Measurements from ENCODE around the gene SRL. TPM values are rescaled to one million over a fixed set of nuclear protein-coding genes. Genes with fewer than 3 reads are reported as not detected.
"Not testable (repeated sequence)": the region's sequence is repeated elsewhere in the genome, so short reads cannot be mapped to it uniquely, and the experiment has no call there.

SRL gene
- polyA plus RNA-seq, 1 of the 3 experiments (the other 2 are of a cell fraction) = not detected

DNA sequence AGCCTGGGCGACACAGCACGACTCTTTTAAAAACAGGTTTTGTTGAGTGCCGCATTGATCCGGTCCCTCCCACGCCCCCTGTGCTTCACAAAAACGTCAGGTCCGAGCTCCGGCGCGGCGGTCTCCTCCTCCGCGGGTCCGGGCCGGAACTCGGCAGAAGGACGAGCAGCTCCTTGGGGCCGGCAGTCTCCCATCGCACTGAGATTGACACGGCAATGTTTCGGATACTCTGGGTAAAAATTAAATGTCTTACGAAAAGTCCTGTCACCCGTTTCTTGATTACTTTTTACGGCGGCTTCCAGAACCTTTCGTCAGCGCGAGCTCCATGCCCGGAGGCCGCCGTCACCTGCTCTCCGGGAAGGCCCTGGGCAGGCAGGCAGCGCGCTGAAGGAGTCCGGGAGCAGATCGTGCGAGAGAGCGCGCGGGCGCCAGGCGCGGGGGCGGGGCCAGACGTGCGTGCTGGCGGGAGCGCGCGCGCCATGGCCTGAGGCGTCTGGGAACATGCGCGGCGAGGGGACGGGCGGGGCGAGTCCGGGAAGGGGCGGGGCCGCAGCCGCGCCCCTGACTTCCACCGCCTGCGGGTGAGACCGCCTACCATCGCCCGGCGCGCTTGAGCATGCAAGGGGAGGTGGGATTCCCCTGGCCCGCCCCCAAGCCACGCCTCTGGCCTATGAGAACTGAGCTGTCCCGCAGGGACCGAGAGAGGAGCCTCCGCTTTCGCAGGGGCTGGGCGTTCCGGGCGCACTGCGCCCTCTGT is 11.7 kb upstream of the SRL start (continued):
- TF ChIP-seq, protein P1, sequence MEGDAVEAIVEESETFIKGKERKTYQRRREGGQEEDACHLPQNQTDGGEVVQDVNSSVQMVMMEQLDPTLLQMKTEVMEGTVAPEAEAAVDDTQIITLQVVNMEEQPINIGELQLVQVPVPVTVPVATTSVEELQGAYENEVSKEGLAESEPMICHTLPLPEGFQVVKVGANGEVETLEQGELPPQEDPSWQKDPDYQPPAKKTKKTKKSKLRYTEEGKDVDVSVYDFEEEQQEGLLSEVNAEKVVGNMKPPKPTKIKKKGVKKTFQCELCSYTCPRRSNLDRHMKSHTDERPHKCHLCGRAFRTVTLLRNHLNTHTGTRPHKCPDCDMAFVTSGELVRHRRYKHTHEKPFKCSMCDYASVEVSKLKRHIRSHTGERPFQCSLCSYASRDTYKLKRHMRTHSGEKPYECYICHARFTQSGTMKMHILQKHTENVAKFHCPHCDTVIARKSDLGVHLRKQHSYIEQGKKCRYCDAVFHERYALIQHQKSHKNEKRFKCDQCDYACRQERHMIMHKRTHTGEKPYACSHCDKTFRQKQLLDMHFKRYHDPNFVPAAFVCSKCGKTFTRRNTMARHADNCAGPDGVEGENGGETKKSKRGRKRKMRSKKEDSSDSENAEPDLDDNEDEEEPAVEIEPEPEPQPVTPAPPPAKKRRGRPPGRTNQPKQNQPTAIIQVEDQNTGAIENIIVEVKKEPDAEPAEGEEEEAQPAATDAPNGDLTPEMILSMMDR (IDR thresholded peaks at IDR 0.05) = no peak
- no peak for TF ChIP-seq USF2 (IDR thresholded peaks at IDR 0.05; ENCODE audit: borderline replicate concordance, low read depth, low read length)
- TF ChIP-seq YY1 (IDR thresholded peaks at IDR 0.05; ENCODE audit: low read depth) = 0 out of 2 replicates have a peak, but pooled peaks have one; percentile 39
- peak; percentile 77 for TF ChIP-seq NRF1 (IDR thresholded peaks at IDR 0.05; ENCODE audit: low read depth, low read length)
- no peak for TF ChIP-seq FOSL2 (IDR thresholded peaks at IDR 0.05; ENCODE audit: borderline replicate concordance, low read depth)
- TF ChIP-seq IRF3 (IDR thresholded peaks at IDR 0.05; ENCODE audit: low read depth, low read length) = no peak
- no peak for TF ChIP-seq GATA2 (CRISPR knock-in tag; IDR thresholded peaks at IDR 0.05)
- peak; percentile 89 for TF ChIP-seq POLR2AphosphoS5 (IDR thresholded peaks at IDR 0.05; ENCODE audit: low read depth, low read length)

DNA sequence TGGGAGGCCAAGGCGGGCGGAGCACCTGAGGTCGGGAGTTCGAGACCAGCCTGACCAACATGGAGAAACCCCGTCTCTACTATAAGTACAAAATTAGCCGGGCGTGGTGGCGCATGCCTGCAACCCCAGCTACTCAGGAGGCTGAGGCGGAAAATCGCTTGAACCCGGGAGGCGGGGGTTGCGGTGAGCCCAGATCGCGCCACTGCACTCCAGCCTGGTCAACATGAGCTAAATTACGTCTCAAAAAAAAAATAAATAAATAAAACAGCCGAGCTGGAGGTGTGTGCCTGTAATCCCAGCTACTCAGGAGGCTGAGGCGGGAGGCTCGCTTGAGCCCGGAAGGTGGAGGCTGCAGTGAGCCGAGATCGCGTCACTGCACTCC is 11.1 kb upstream of the SRL start:
- not testable (repeated sequence) for H4K20me1 ChIP-seq (ENCODE audit: insufficient read depth); H3K4me1 ChIP-seq (ENCODE audit: control insufficient read depth in 1 of 2, insufficient read depth in 2 of 2, low read depth in 1 of 2, low read length in 1 of 2); H3K9me3 ChIP-seq; H3K79me2 ChIP-seq (ENCODE audit: insufficient read depth); H3K9me2 ChIP-seq; DNase-seq; H3K36me3 ChIP-seq (replicated peaks in 1 of 2; ENCODE audit: control insufficient read depth in 1 of 2, insufficient read depth in 2 of 2, low read length in 1 of 2); H3K27me3 ChIP-seq (ENCODE audit: insufficient read depth)
- Histone ChIP-seq H3K4me2 (peak overlapping the region; percentile 93), H3K9ac (peak overlapping the region; percentile 79), H3K4me3 (ENCODE audit: low read depth in 2 of 2, low read length in 1 of 2) (peak overlapping the region; percentile 50 to 81), H3F3A (replicated peaks; ENCODE audit: insufficient read depth) (peaks cover 16% of the 10 kb centered on the region), H3K27ac (ENCODE audit: low read depth in 2 of 2, low read length in 1 of 2) (peak overlapping the region; percentile 73 to 79), H2AFZ (ENCODE audit: low read depth) (peak overlapping the region; percentile 96)
- ChIA-PET CTCF (interaction anchor here (0.7 to 15.7 kb wide), 39 partner anchors 9 to 370 kb away, joined by 3 to 203 read pairs (median 10); partner anchors contain the start of genes ADCY9 and TFAP4), POLR2A (interaction anchor here (1.0 to 2.7 kb wide), 10 partner anchors 10 to 270 kb away, joined by 3 to 22 read pairs (median 4); partner anchors contain the start of gene TFAP4)
- 67% methylated on average over 23 of the region's 23 CpGs for WGBS (ENCODE audit: low lambda C conversion rate)
